OCI-LY7 (cell line): Measurements from ENCODE around the gene WDR35. TPM values are rescaled to one million over a fixed set of nuclear protein-coding genes. Genes with fewer than 3 reads are reported as not detected.

Experiments used
- BruUV-seq: library from RNA; stranded (reverse); fragments of 400-500 nt; replicated peaks from 2 replicates; lab custom pipeline; 2021; lab: Mats Ljungman, UMichigan
- CTCF ChIA-PET: fragments of 300-600 bp; sonication (Branson Sonifier 250); formaldehyde crosslinking; loops from one replicate; lab custom pipeline; 2022; ENCODE audit warnings: antibody characterized with exemption; ENCODE audit not compliant: unreplicated experiment; lab: Charles Lee
- POLR2A ChIA-PET: fragments of 300-600 bp; sonication (Branson Sonifier 250); formaldehyde crosslinking; loops from one replicate; lab custom pipeline; 2022; ENCODE audit warnings: antibody characterized with exemption; lab: Charles Lee
- DNase-seq: peaks from one replicate; pipeline ENCODE4 v3.0.0-alpha.2; 2015; ENCODE audit warnings: low spot score
- H2AFZ ChIP-seq: fragments of 200-600 bp; sonication (generic), shearing (Covaris generic); 2 replicates; pipeline ENCODE4 v1.6.1; 2014; ENCODE audit warnings: mild to moderate bottlenecking, antibody characterized with exemption, low read length, moderate library complexity
- H3K27ac ChIP-seq: fragments of 200-600 bp; sonication (generic); 2 replicates; pipeline ENCODE4 v1.5.1; 2014; ENCODE audit warnings: mixed run types, low read depth, mild to moderate bottlenecking, moderate library complexity, low read length, inconsistent platforms; ENCODE audit not compliant: poor library complexity, severe bottlenecking
- H3K36me3 ChIP-seq: fragments of 200-600 bp; sonication (generic); 2 replicates; pipeline ENCODE4 v1.6.1; 2014; ENCODE audit warnings: mild to moderate bottlenecking, antibody characterized with exemption, low read length, moderate library complexity, mixed read lengths; ENCODE audit not compliant: insufficient read depth
- H3K4me1 ChIP-seq: fragments of 200-600 bp; sonication (generic); 2 replicates; pipeline ENCODE4 v1.5.1; 2014; ENCODE audit warnings: mild to moderate bottlenecking, low read length; ENCODE audit not compliant: insufficient read depth, poor library complexity, severe bottlenecking
- H3K4me2 ChIP-seq: fragments of 200-600 bp; sonication (generic); 2 replicates; pipeline ENCODE4 v1.6.1; 2014; ENCODE audit warnings: mild to moderate bottlenecking, low read length
- H3K4me3 ChIP-seq: fragments of 200-600 bp; sonication (generic); 2 replicates; pipeline ENCODE4 v1.5.1; 2014; ENCODE audit warnings: mild to moderate bottlenecking, low read depth, low read length; ENCODE audit not compliant: poor library complexity, severe bottlenecking
- H3K79me2 ChIP-seq: fragments of 200-600 bp; sonication (generic); 2 replicates; pipeline ENCODE4 v1.6.1; 2016; ENCODE audit warnings: low read depth, mild to moderate bottlenecking, low read length, moderate library complexity, mixed read lengths; ENCODE audit not compliant: insufficient read depth
- H3K9me2 ChIP-seq: fragments of 200-600 bp; sonication (generic); 2 replicates; pipeline ENCODE4 v1.6.1; 2016; ENCODE audit warnings: mild to moderate bottlenecking, low read length, mixed read lengths; ENCODE audit not compliant: insufficient read depth
- H3K9me3 ChIP-seq: fragments of 200-600 bp; sonication (generic); 2 replicates; pipeline ENCODE4 v1.6.1; 2014; ENCODE audit warnings: mild to moderate bottlenecking, mixed run types, low read length, mixed read lengths
- H4K20me1 ChIP-seq: fragments of 200-600 bp; sonication (generic); 2 replicates; pipeline ENCODE4 v1.6.1; 2014; ENCODE audit warnings: mild to moderate bottlenecking, antibody characterized with exemption, low read length, moderate library complexity, mixed read lengths; ENCODE audit not compliant: insufficient read depth
- CTCF ChIP-seq: fragments of 200-600 bp; sonication (generic); conservative IDR thresholded peaks from 2 replicates; pipeline ENCODE4 v1.5.1; 2014; ENCODE audit warnings: mild to moderate bottlenecking, antibody characterized with exemption, low read length, moderate library complexity, mixed read lengths
- EZH2phosphoT487 ChIP-seq: fragments of 200-600 bp; sonication (generic); IDR thresholded peaks from 2 replicates; pipeline ENCODE4 v1.6.1; 2018; ENCODE audit warnings: low read depth, borderline replicate concordance, mild to moderate bottlenecking, mixed run types, antibody characterized with exemption, low read length, moderate library complexity, mixed read lengths
- intact Hi-C: fragments of 100-400 bp; cut with micrococcal nuclease; formaldehyde crosslinking; loops from one replicate; pipeline ENCODE4 v1.10.0; 2022; ENCODE audit not compliant: unreplicated experiment
- total RNA-seq, 2 experiments: library from RNA; depleted of rRNA in 1 of 2; stranded (reverse); fragments of >200 nt in 1 of 2; shearing (Covaris generic) in 1 of 2; gene quantifications; 2 replicates each; pipeline ENCODE4 v1.2.3, GENCODE V29; 2014 to 2022

WDR35 gene
- total RNA-seq, 2 experiments from 2014 or later: 0.06 to 1.5 TPM

GRCh38 chr2:19883971-19884720, 105.8 kb downstream of the WDR35 start:
- intact Hi-C loops: no loop called here
- TF ChIP-seq EZH2phosphoT487 (no peak), CTCF (no peak)
- BruUV-seq: no TSS peak
- H3K4me3 ChIP-seq: no peak overlapping the region
- no peak overlapping the region for H3K27ac ChIP-seq
- H3K79me2 ChIP-seq: no peaks in the 10 kb centered on the region
- ChIA-PET CTCF (interaction anchor here (0.6 kb wide), 1 partner anchor 1154 kb away, joined by 3 read pairs; no protein-coding TSS in a partner anchor), POLR2A (no interaction called here)
- H3K4me2 ChIP-seq: no peak overlapping the region
- H3K36me3 ChIP-seq: no peaks in the 10 kb centered on the region
- no peak overlapping the region for H2AFZ ChIP-seq
- H3K9me3 ChIP-seq: no peaks in the 10 kb centered on the region
- H3K4me1 ChIP-seq: no peaks in the 10 kb centered on the region
- no peaks in the 10 kb centered on the region for H3K9me2 ChIP-seq
- no peaks in the 10 kb centered on the region for H4K20me1 ChIP-seq
- DNase-seq: no peak

- TF ChIP-seq CTCF (no peak), EZH2phosphoT487 (no peak)
- Histone ChIP-seq H4K20me1 (no peaks in the 10 kb centered on the region), H3K4me1 (no peaks in the 10 kb centered on the region), H3K36me3 (no peaks in the 10 kb centered on the region), H3K79me2 (no peaks in the 10 kb centered on the region), H3K27ac (no peak overlapping the region), H3K4me3 (no peak overlapping the region), H3K9me2 (no peaks in the 10 kb centered on the region), H2AFZ (no peak overlapping the region), H3K4me2 (no peak overlapping the region), H3K9me3 (no peaks in the 10 kb centered on the region)
- POLR2A ChIA-PET: no interaction called here
- BruUV-seq: no TSS peak
- CTCF ChIA-PET: no interaction called here
- intact Hi-C loops: no loop called here
- DNase-seq: no peak
Measured at GRCh38 chr2:19883486-19883885, 106.4 kb downstream of the WDR35 start.

- Histone ChIP-seq H3K79me2 (no peaks in the 10 kb centered on the region), H3K9me2 (no peaks in the 10 kb centered on the region), H3K36me3 (no peaks in the 10 kb centered on the region), H3K4me3 (no peak overlapping the region), H3K9me3 (no peaks in the 10 kb centered on the region), H4K20me1 (no peaks in the 10 kb centered on the region), H2AFZ (no peak overlapping the region), H3K4me2 (no peak overlapping the region), H3K4me1 (no peaks in the 10 kb centered on the region), H3K27ac (no peak overlapping the region)
- BruUV-seq: no TSS peak
- intact Hi-C loops: no loop called here
- ChIA-PET CTCF (no interaction called here), POLR2A (no interaction called here)
- DNase-seq: no peak
- no peak for TF ChIP-seq CTCF
- TF ChIP-seq EZH2phosphoT487: no peak
Measured at GRCh38 chr2:19882286-19882685, 107.6 kb downstream of the WDR35 start.
